ENCODE measurements around the gene CTAG1B. TPM values are rescaled to one million over a fixed set of nuclear protein-coding genes. Genes with fewer than 3 reads are reported as not detected.
"Not testable (repeated sequence)": the region's sequence is repeated elsewhere in the genome, so short reads cannot be mapped to it uniquely, and the experiment has no call there.

CTAG1B gene
- total RNA-seq, 1 donor from 2014 or later = not detected

- Mint-ChIP-seq H3K36me3 (ENCODE audit: low read depth) (no peaks in the 10 kb centered on the region), H3K4me3 (no peak overlapping the region), H3K27ac (no peak overlapping the region), H3K4me1 (ENCODE audit: low read depth) (no peaks in the 10 kb centered on the region), H3K27me3 (ENCODE audit: insufficient read depth) (peaks cover 2% of the 10 kb centered on the region), H3K9me3 (no peaks in the 10 kb centered on the region)
- no peak for DNase-seq (ENCODE audit: low spot score)
- intact Hi-C loops (cut with micrococcal nuclease) = no loop called here
Observed at GRCh38 chrX:154652311-154653047, 33.4 kb upstream of the CTAG1B start.

- no peak overlapping the region for H3K4me3 Mint-ChIP-seq
- H3K27ac Mint-ChIP-seq = no peak overlapping the region
- DNase-seq (ENCODE audit: low spot score) = no peak
- intact Hi-C loops (cut with micrococcal nuclease) = no loop called here
- H3K4me1 Mint-ChIP-seq (ENCODE audit: low read depth) = no peaks in the 10 kb centered on the region
- no peaks in the 10 kb centered on the region for H3K9me3 Mint-ChIP-seq
- no peaks in the 10 kb centered on the region for H3K36me3 Mint-ChIP-seq (ENCODE audit: low read depth)
- H3K27me3 Mint-ChIP-seq (ENCODE audit: insufficient read depth) = no peaks in the 10 kb centered on the region
Observed at GRCh38 chrX:154650221-154650510, 31.1 kb upstream of the CTAG1B start.

- Mint-ChIP-seq H3K9me3 (no peaks in the 10 kb centered on the region), H3K27ac (no peak overlapping the region), H3K27me3 (ENCODE audit: insufficient read depth) (no peaks in the 10 kb centered on the region), H3K36me3 (ENCODE audit: low read depth) (no peaks in the 10 kb centered on the region), H3K4me3 (no peak overlapping the region), H3K4me1 (ENCODE audit: low read depth) (no peaks in the 10 kb centered on the region)
- no peak for DNase-seq (ENCODE audit: low spot score)
- intact Hi-C loops (cut with micrococcal nuclease) = no loop called here
Observed at GRCh38 chrX:154649503-154650220, 30.6 kb upstream of the CTAG1B start.

- H3K27me3 Mint-ChIP-seq (ENCODE audit: insufficient read depth) = no peaks in the 10 kb centered on the region
Observed at GRCh38 chrX:154648931-154649330, 29.8 kb upstream of the CTAG1B start.

GRCh38 chrX:154645745-154646378 lies 26.8 kb upstream of the CTAG1B start:
- not testable (repeated sequence) for H3K9me3 Mint-ChIP-seq; H3K36me3 Mint-ChIP-seq (ENCODE audit: low read depth)

More at GRCh38 chrX:154648931-154649330, 29.8 kb upstream of the CTAG1B start:
- no peaks in the 10 kb centered on the region for H3K9me3 Mint-ChIP-seq
- no peaks in the 10 kb centered on the region for H3K4me1 Mint-ChIP-seq (ENCODE audit: low read depth)
- H3K27ac Mint-ChIP-seq = no peak overlapping the region
- no peaks in the 10 kb centered on the region for H3K36me3 Mint-ChIP-seq (ENCODE audit: low read depth)
- intact Hi-C loops (cut with micrococcal nuclease) = no loop called here
- no peak for DNase-seq (ENCODE audit: low spot score)
- H3K4me3 Mint-ChIP-seq = no peak overlapping the region

GRCh38 chrX:154643708-154644107 lies 24.6 kb upstream of the CTAG1B start:
- H3K4me1 Mint-ChIP-seq (ENCODE audit: low read depth); DNase-seq (ENCODE audit: low spot score); intact Hi-C loops (cut with micrococcal nuclease); H3K36me3 Mint-ChIP-seq (ENCODE audit: low read depth); H3K27ac Mint-ChIP-seq; H3K9me3 Mint-ChIP-seq; H3K27me3 Mint-ChIP-seq (ENCODE audit: insufficient read depth); H3K4me3 Mint-ChIP-seq: not testable (repeated sequence)

More at GRCh38 chrX:154645745-154646378, 26.8 kb upstream of the CTAG1B start:
- H3K27me3 Mint-ChIP-seq (ENCODE audit: insufficient read depth); H3K4me1 Mint-ChIP-seq (ENCODE audit: low read depth); intact Hi-C loops (cut with micrococcal nuclease); H3K4me3 Mint-ChIP-seq; DNase-seq (ENCODE audit: low spot score); H3K27ac Mint-ChIP-seq: not testable (repeated sequence)

- intact Hi-C loops (cut with micrococcal nuclease); H3K9me3 Mint-ChIP-seq; H3K4me3 Mint-ChIP-seq; H3K4me1 Mint-ChIP-seq (ENCODE audit: low read depth); DNase-seq (ENCODE audit: low spot score); H3K27me3 Mint-ChIP-seq (ENCODE audit: insufficient read depth); H3K36me3 Mint-ChIP-seq (ENCODE audit: low read depth); H3K27ac Mint-ChIP-seq: not testable (repeated sequence)
Observed at GRCh38 chrX:154641740-154642139, 22.7 kb upstream of the CTAG1B start.

GRCh38 chrX:154633661-154634060 lies 14.6 kb upstream of the CTAG1B start:
- DNase-seq (ENCODE audit: low spot score); H3K4me1 Mint-ChIP-seq (ENCODE audit: low read depth); H3K36me3 Mint-ChIP-seq (ENCODE audit: low read depth); H3K4me3 Mint-ChIP-seq; H3K27me3 Mint-ChIP-seq (ENCODE audit: insufficient read depth); intact Hi-C loops (cut with micrococcal nuclease); H3K27ac Mint-ChIP-seq; H3K9me3 Mint-ChIP-seq: not testable (repeated sequence)

GRCh38 chrX:154630949-154631348 lies 11.9 kb upstream of the CTAG1B start:
- H3K27ac Mint-ChIP-seq; H3K27me3 Mint-ChIP-seq (ENCODE audit: insufficient read depth); H3K4me1 Mint-ChIP-seq (ENCODE audit: low read depth); DNase-seq (ENCODE audit: low spot score); intact Hi-C loops (cut with micrococcal nuclease); H3K4me3 Mint-ChIP-seq; H3K9me3 Mint-ChIP-seq; H3K36me3 Mint-ChIP-seq (ENCODE audit: low read depth): not testable (repeated sequence)

- DNase-seq (ENCODE audit: low spot score); H3K4me1 Mint-ChIP-seq (ENCODE audit: low read depth); H3K27me3 Mint-ChIP-seq (ENCODE audit: insufficient read depth); H3K4me3 Mint-ChIP-seq; intact Hi-C loops (cut with micrococcal nuclease); H3K27ac Mint-ChIP-seq; H3K9me3 Mint-ChIP-seq; H3K36me3 Mint-ChIP-seq (ENCODE audit: low read depth): not testable (repeated sequence)
Observed at GRCh38 chrX:154628960-154629359, 9.9 kb upstream of the CTAG1B start.

- H3K27me3 Mint-ChIP-seq (ENCODE audit: insufficient read depth); DNase-seq (ENCODE audit: low spot score); H3K4me1 Mint-ChIP-seq (ENCODE audit: low read depth); H3K36me3 Mint-ChIP-seq (ENCODE audit: low read depth); H3K4me3 Mint-ChIP-seq; H3K27ac Mint-ChIP-seq; intact Hi-C loops (cut with micrococcal nuclease); H3K9me3 Mint-ChIP-seq: not testable (repeated sequence)
Observed at GRCh38 chrX:154620767-154621414, 1.8 kb upstream of the CTAG1B start.

GRCh38 chrX:154613586-154613985 lies 5.5 kb downstream of the CTAG1B start:
- H3K4me1 Mint-ChIP-seq (ENCODE audit: low read depth); H3K9me3 Mint-ChIP-seq; H3K27me3 Mint-ChIP-seq (ENCODE audit: insufficient read depth); DNase-seq (ENCODE audit: low spot score); intact Hi-C loops (cut with micrococcal nuclease); H3K36me3 Mint-ChIP-seq (ENCODE audit: low read depth); H3K27ac Mint-ChIP-seq; H3K4me3 Mint-ChIP-seq: not testable (repeated sequence)

GRCh38 chrX:154611146-154611545 lies 7.9 kb downstream of the CTAG1B start:
- H3K9me3 Mint-ChIP-seq; H3K4me1 Mint-ChIP-seq (ENCODE audit: low read depth); H3K4me3 Mint-ChIP-seq; H3K36me3 Mint-ChIP-seq (ENCODE audit: low read depth); intact Hi-C loops (cut with micrococcal nuclease); DNase-seq (ENCODE audit: low spot score); H3K27ac Mint-ChIP-seq; H3K27me3 Mint-ChIP-seq (ENCODE audit: insufficient read depth): not testable (repeated sequence)
